ENCODE data around the gene TMPRSS11A. TPM values are rescaled to one million over a fixed set of nuclear protein-coding genes. Genes with fewer than 3 reads are reported as not detected.

Gene TMPRSS11A
- total and polyA plus RNA-seq, 8 donors: not detected

- intact Hi-C loops (cut with DNase I): no loop called here
- no peak for TF ChIP-seq CTCF (IDR thresholded peaks at IDR 0.05)
- H3K27me3 ChIP-seq: no peaks in the 10 kb centered on the region
- H3K36me3 ChIP-seq: no peaks in the 10 kb centered on the region
- FAIRE-seq: no peak
- no peak overlapping the region for H3K27ac ChIP-seq
- DNase-seq: no peak
- H3K4me1 ChIP-seq: no peaks in the 10 kb centered on the region
- no peak overlapping the region for H3K4me3 ChIP-seq
- ATAC-seq: no peak
- H3K9me3 ChIP-seq: no peaks in the 10 kb centered on the region
- WGBS, 2 donors: 52 to 78% methylated on average over 2 of the region's 2 CpGs
These were observed 22.8 kb downstream of the TMPRSS11A start for GRCh38 chr4:67940506-67940905.

GRCh38 chr4:67939195-67939594, 24.1 kb downstream of the TMPRSS11A start:
- Histone ChIP-seq H3K27ac (no peak overlapping the region), H3K9me3 (no peaks in the 10 kb centered on the region), H3K36me3 (no peaks in the 10 kb centered on the region), H3K27me3 (no peaks in the 10 kb centered on the region), H3K4me1 (no peaks in the 10 kb centered on the region), H3K4me3 (no peak overlapping the region)
- ATAC-seq: no peak
- no peak for DNase-seq
- TF ChIP-seq CTCF (IDR thresholded peaks at IDR 0.05): no peak
- intact Hi-C loops (cut with DNase I): no loop called here
- WGBS, 2 donors: 54 to 68% methylated on average over 3 of the region's 3 CpGs
- FAIRE-seq: no peak

GRCh38 chr4:67935888-67936287, 27.4 kb downstream of the TMPRSS11A start:
- Histone ChIP-seq H3K27ac (no peak overlapping the region), H3K4me3 (no peak overlapping the region), H3K36me3 (no peaks in the 10 kb centered on the region), H3K4me1 (no peaks in the 10 kb centered on the region), H3K9me3 (no peaks in the 10 kb centered on the region), H3K27me3 (no peaks in the 10 kb centered on the region)
- no peak for DNase-seq
- no peak for ATAC-seq
- no peak for TF ChIP-seq CTCF (IDR thresholded peaks at IDR 0.05)
- intact Hi-C loops (cut with DNase I): no loop called here
- WGBS, 2 donors: 43 to 47% methylated on average over 2 of the region's 2 CpGs
- FAIRE-seq: no peak

GRCh38 chr4:67934628-67935027, 28.7 kb downstream of the TMPRSS11A start:
- no peak for TF ChIP-seq CTCF (IDR thresholded peaks at IDR 0.05)
- Histone ChIP-seq H3K4me3 (no peak overlapping the region), H3K27ac (no peak overlapping the region), H3K36me3 (no peaks in the 10 kb centered on the region), H3K4me1 (no peaks in the 10 kb centered on the region), H3K9me3 (no peaks in the 10 kb centered on the region), H3K27me3 (no peaks in the 10 kb centered on the region)
- DNase-seq (no peak), FAIRE-seq (no peak), ATAC-seq (no peak)
- intact Hi-C loops (cut with DNase I): no loop called here
- WGBS, 2 donors: 20 to 28% methylated on average over 2 of the region's 2 CpGs

GRCh38 chr4:67933755-67934154, 29.5 kb downstream of the TMPRSS11A start:
- intact Hi-C loops (cut with DNase I): no loop called here

More at GRCh38 chr4:67933755-67934154, 29.5 kb downstream of the TMPRSS11A start:
- ATAC-seq (no peak), FAIRE-seq (no peak), DNase-seq (no peak)
- no peak for TF ChIP-seq CTCF (IDR thresholded peaks at IDR 0.05)
- Histone ChIP-seq H3K27ac (no peak overlapping the region), H3K9me3 (no peaks in the 10 kb centered on the region), H3K4me1 (no peaks in the 10 kb centered on the region), H3K4me3 (no peak overlapping the region), H3K27me3 (no peaks in the 10 kb centered on the region), H3K36me3 (no peaks in the 10 kb centered on the region)
- WGBS, 2 donors: 17 to 21% methylated on average over 1 of the region's 1 CpG
